ENCODE data around the gene GNAO1.

GNAO1 gene

DNA sequence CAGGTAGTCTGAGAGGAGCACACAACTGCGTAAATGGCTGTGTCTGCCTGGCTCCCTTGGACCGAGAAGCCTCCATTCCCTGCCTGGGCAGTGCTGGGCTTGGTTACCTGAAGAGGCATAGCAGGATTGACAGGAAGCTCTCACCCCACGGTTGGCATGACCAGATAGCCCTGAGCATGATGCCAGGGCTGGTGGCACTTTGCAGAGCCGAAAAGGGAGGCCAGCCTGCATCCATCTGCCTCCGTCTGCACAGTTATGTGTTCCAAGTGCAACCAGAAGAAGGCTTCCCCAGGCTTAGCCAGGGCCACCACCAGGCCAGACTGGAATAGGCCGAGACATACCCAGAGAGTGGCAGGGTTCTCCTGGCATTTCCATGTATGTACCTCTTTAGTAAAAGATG is 36.6 kb downstream of the GNAO1 start (continued):
- TF ChIP-seq, protein P1, sequence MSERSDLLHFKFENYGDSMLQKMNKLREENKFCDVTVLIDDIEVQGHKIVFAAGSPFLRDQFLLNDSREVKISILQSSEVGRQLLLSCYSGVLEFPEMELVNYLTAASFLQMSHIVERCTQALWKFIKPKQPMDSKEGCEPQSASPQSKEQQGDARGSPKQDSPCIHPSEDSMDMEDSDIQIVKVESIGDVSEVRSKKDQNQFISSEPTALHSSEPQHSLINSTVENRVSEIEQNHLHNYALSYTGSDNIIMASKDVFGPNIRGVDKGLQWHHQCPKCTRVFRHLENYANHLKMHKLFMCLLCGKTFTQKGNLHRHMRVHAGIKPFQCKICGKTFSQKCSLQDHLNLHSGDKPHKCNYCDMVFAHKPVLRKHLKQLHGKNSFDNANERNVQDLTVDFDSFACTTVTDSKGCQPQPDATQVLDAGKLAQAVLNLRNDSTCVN (tag by site-specific recombination; optimal IDR thresholded peaks at IDR 0.05): no peak
- TF ChIP-seq ZNF544 (tag by site-specific recombination; IDR thresholded peaks at IDR 0.05) (no peak), ZBTB20 (tag by site-specific recombination; IDR thresholded peaks at IDR 0.05) (no peak)

DNA sequence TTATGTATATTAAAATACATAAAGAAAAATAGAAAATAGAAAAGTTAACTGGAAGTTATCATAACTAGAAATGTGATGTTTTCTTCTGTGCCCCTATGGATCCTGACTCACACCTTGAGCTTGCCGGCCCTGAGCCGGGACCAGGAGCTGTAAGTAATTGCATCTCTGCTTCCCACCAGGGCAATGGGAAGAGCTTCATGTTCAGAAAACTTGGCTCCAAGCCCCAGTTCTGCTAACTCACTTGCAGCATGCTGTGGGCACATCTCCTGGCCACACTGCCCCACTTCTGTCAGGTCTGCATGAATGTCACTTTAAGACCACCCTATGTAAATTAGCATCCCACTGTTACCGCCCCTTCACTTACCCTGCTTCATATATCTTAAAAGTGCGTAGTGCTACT is 37.2 kb downstream of the GNAO1 start:
- Histone ChIP-seq H3K36me3 (ENCODE audit: control insufficient read depth in 2 of 2, insufficient read depth in 1 of 2, low read length in 2 of 2) (no peaks in the 10 kb centered on the region), H3K4me1 (ENCODE audit: control insufficient read depth, insufficient read depth, low read length) (no peaks in the 10 kb centered on the region), H3K9me3 (ENCODE audit: control insufficient read depth, insufficient read depth, low read depth, low read length) (no peaks in the 10 kb centered on the region), H3K4me3 (ENCODE audit: low read depth, low read length) (no peak overlapping the region), H3K27ac (ENCODE audit: extremely low read depth, low read depth, low read length) (no peak overlapping the region)
- no peak for TF ChIP-seq TRIM28 (IDR thresholded peaks at IDR 0.05; ENCODE audit: borderline replicate concordance, low read length)
- TF ChIP-seq ZNF621 (tag by site-specific recombination; IDR thresholded peaks at IDR 0.05): no peak
- no peak for TF ChIP-seq ZNF404 (tag by site-specific recombination; IDR thresholded peaks at IDR 0.05)
- TF ChIP-seq ZNF274 (IDR thresholded peaks at IDR 0.05; ENCODE audit: low read length): no peak
- no peak for TF ChIP-seq ZNF274 (tag by site-specific recombination; IDR thresholded peaks at IDR 0.05; ENCODE audit: borderline replicate concordance)
- TF ChIP-seq ZFP3 (tag by site-specific recombination; IDR thresholded peaks at IDR 0.05; ENCODE audit: low read depth): no peak
- ChIA-PET CTCF (interaction anchor here (0.6 kb wide), 1 partner anchor 53 kb away, joined by 6 read pairs; no protein-coding TSS in a partner anchor), POLR2A (no interaction called here)

DNA sequence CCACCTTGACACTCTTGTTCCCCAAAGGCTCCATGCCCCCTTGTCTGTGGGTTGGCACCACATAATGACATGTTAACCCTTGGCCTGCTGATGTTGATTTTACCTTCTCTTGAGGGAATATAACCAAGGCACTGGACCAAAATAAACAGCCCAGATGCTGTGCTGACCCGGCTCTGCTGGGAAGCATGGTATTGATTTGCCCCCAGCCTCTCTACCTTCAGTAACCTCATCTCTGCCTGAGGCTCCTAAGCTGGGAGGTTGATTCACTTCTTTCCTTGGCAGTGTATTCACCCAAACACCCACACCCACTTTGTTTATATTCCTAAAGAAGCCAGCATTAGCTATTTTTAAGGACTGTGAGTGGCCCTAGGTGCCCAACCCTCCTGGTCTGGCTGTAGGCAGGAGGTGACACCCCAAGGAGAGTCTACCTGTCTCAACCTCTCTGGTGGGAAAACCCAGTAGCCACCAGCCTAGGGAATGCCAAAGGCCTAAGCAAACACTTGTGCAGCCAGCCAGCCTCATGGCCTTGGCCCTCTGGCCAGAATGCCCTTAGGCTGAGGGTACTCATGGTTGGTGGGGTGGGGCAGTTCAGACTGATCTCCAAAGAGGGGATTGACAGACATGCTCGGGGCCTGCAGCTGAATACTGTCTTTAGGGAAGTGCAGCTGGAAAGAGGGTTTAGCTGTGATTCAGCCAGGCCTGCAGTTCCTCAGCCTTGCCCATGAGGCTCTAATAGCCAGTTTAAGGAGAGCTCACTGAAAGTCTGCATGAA is 42.7 kb downstream of the GNAO1 start:
- no peaks in the 10 kb centered on the region for H3K4me1 ChIP-seq (ENCODE audit: control insufficient read depth, insufficient read depth, low read length)
- no peaks in the 10 kb centered on the region for H3K36me3 ChIP-seq (ENCODE audit: control insufficient read depth in 2 of 2, insufficient read depth in 1 of 2, low read length in 2 of 2)
- no peak overlapping the region for H3K27ac ChIP-seq (ENCODE audit: extremely low read depth, low read depth, low read length)
- ChIA-PET CTCF (interaction anchor here (1.0 kb wide), 1 partner anchor 47 kb away, joined by 3 read pairs; no protein-coding TSS in a partner anchor), POLR2A (no interaction called here)
- H3K4me3 ChIP-seq (ENCODE audit: low read depth, low read length): no peak overlapping the region
- TF ChIP-seq ZNF112 (tag by site-specific recombination; IDR thresholded peaks at IDR 0.05): no peak
- no peak for TF ChIP-seq ZNF121 (tag by site-specific recombination; IDR thresholded peaks at IDR 0.05)
- no peak for TF ChIP-seq ZNF184 (tag by site-specific recombination; IDR thresholded peaks at IDR 0.05)
- TF ChIP-seq ZNF221 (tag by site-specific recombination; IDR thresholded peaks at IDR 0.05; ENCODE audit: borderline replicate concordance): no peak
- TF ChIP-seq ZNF114 (tag by site-specific recombination; IDR thresholded peaks at IDR 0.05): no peak
- no peak for TF ChIP-seq ZNF140 (tag by site-specific recombination; IDR thresholded peaks at IDR 0.05)
- TF ChIP-seq ZNF266 (tag by site-specific recombination; IDR thresholded peaks at IDR 0.05; ENCODE audit: low read depth): no peak
- no peak for TF ChIP-seq ZNF521 (tag by site-specific recombination; IDR thresholded peaks at IDR 0.05)
- TF ChIP-seq HOXD13 (CRISPR knock-in tag; IDR thresholded peaks at IDR 0.05; ENCODE audit: borderline replicate concordance): no peak
- no peak for TF ChIP-seq ZNF629 (tag by site-specific recombination; IDR thresholded peaks at IDR 0.05)
- TF ChIP-seq ZSCAN16 (tag by site-specific recombination; IDR thresholded peaks at IDR 0.05): no peak
- no peak for TF ChIP-seq ZNF394 (tag by site-specific recombination; IDR thresholded peaks at IDR 0.05; ENCODE audit: borderline replicate concordance)
- no peak for TF ChIP-seq ZNF747 (tag by site-specific recombination; IDR thresholded peaks at IDR 0.05)
- no peak for TF ChIP-seq ZNF664 (tag by site-specific recombination; IDR thresholded peaks at IDR 0.05)
- TF ChIP-seq ZNF585B (tag by site-specific recombination; IDR thresholded peaks at IDR 0.05): no peak
- no peak for TF ChIP-seq ZNF16 (tag by site-specific recombination; IDR thresholded peaks at IDR 0.05; ENCODE audit: low read depth)
- H3K9me3 ChIP-seq (ENCODE audit: control insufficient read depth, insufficient read depth, low read depth, low read length): no peaks in the 10 kb centered on the region

Data from HEK293 (cell line).